HepG2 (cell line): Measurements from ENCODE around the gene UBC. TPM values are rescaled to one million over a fixed set of nuclear protein-coding genes. Genes with fewer than 3 reads are reported as not detected.

ENCODE experiments used
- ATF4 ChIP-seq, 2 experiments: fragments of 450-650 bp in 1 of 2; sonication (generic) in 1 of 2; formaldehyde crosslinking; IDR thresholded peaks; 2 replicates each; pipeline versions ENCODE4 v1.5.0 to v1.8.0; 2020 to 2022; ENCODE audit warnings: mild to moderate bottlenecking in 1 of 2, missing genetic modification reagents in 1 of 2
- CEBPB ChIP-seq: IDR thresholded peaks from 2 replicates; pipeline ENCODE4 v1.6.1; 2011; ENCODE audit warnings: low read depth, low read length, improper control_type of control experiment, borderline replicate concordance
- E2F5 ChIP-seq: sonication (generic); formaldehyde crosslinking; conservative IDR thresholded peaks from 2 replicates; pipeline ENCODE4 v1.4.0; 2020; ENCODE audit warnings: missing genetic modification reagents
- ELF3 ChIP-seq: IDR thresholded peaks from 2 replicates; pipeline ENCODE4 v1.6.1; 2016; ENCODE audit warnings: missing genetic modification reagents, missing compliant biosample characterization
- IRX3 ChIP-seq: sonication (generic); formaldehyde crosslinking; IDR thresholded peaks from 2 replicates; pipeline ENCODE4 v1.8.1; 2023; ENCODE audit warnings: mild to moderate bottlenecking, low read depth, missing genetic modification reagents, borderline replicate concordance
- NFKBIZ ChIP-seq: IDR thresholded peaks from 2 replicates; pipeline ENCODE4 v1.6.1; 2018; ENCODE audit warnings: missing genetic modification reagents, missing compliant biosample characterization
- NR0B2 ChIP-seq: sonication (generic); formaldehyde crosslinking; IDR thresholded peaks from 2 replicates; pipeline ENCODE4 v1.4.0; 2020; ENCODE audit warnings: mild to moderate bottlenecking, missing genetic modification reagents
- PHF8 ChIP-seq: sonication (generic); formaldehyde crosslinking; IDR thresholded peaks from 2 replicates; pipeline ENCODE4 v1.5.0; 2020; ENCODE audit warnings: missing genetic modification reagents
- SMAD9 ChIP-seq: sonication (generic); formaldehyde crosslinking; IDR thresholded peaks from 2 replicates; pipeline ENCODE4 v1.5.1; 2020; ENCODE audit warnings: mild to moderate bottlenecking, missing genetic modification reagents
- ZBTB7B ChIP-seq: sonication (generic); formaldehyde crosslinking; IDR thresholded peaks from 2 replicates; pipeline ENCODE4 v1.4.0; 2020; ENCODE audit warnings: missing genetic modification reagents
- ZFAT ChIP-seq: sonication (generic); formaldehyde crosslinking; conservative IDR thresholded peaks from 2 replicates; pipeline ENCODE4 v1.8.1; 2023; ENCODE audit warnings: missing genetic modification reagents, inconsistent platforms
- ZFP82 ChIP-seq: sonication (generic); formaldehyde crosslinking; IDR thresholded peaks from 2 replicates; pipeline ENCODE4 v1.5.1; 2020; ENCODE audit warnings: mild to moderate bottlenecking, missing genetic modification reagents, borderline replicate concordance
- ZNF251 ChIP-seq: sonication (generic); formaldehyde crosslinking; IDR thresholded peaks from 2 replicates; pipeline ENCODE4 v1.9.0; 2021; ENCODE audit warnings: mild to moderate bottlenecking, missing genetic modification reagents
- ZNF256 ChIP-seq: sonication (generic); formaldehyde crosslinking; conservative IDR thresholded peaks from 2 replicates; pipeline ENCODE4 v1.4.0; 2020; ENCODE audit warnings: missing genetic modification reagents
- polyA plus RNA-seq, 8 experiments: library from polyadenylated mRNA; depleted of rRNA in 3 of 8; stranded (reverse) in 7 of 8; unstranded in 1 of 8; fragments of >200 nt; fragmentation: Illumina TruSeq in 4 of 8; extraction: Trizol in 4 of 8; gene quantifications; 2 replicates each; pipeline versions ENCODE4 v1.2.1 to v1.2.3, GENCODE V29; 2011 to 2016; ENCODE audit warnings: low read depth in 4 of 8, missing spikeins in 1 of 8, mixed read lengths in 1 of 8; ENCODE audit not compliant: insufficient read depth in 1 of 8
- total RNA-seq, 5 experiments: library from RNA; depleted of rRNA; stranded (reverse); fragments of >200 nt; fragmentation: Illumina TruSeq; extraction: Trizol; gene quantifications; 2 replicates each; pipeline ENCODE4 v1.2.3, GENCODE V29; 2016; ENCODE audit warnings: low read depth in 1 of 5
- TF ChIP-seq, protein P1 (sequence below): sonication (generic); formaldehyde crosslinking; IDR thresholded peaks from 2 replicates; pipeline ENCODE4 v1.9.0; 2021; ENCODE audit warnings: missing genetic modification reagents, mild to moderate bottlenecking, borderline replicate concordance
- TF ChIP-seq, protein P2 (sequence below): sonication (generic); formaldehyde crosslinking; IDR thresholded peaks from 2 replicates; pipeline ENCODE4 v1.9.0; 2021; ENCODE audit warnings: missing genetic modification reagents, borderline replicate concordance
- TF ChIP-seq, protein P3 (sequence below): sonication (generic); formaldehyde crosslinking; IDR thresholded peaks from 2 replicates; pipeline ENCODE4 v1.5.1; 2020; ENCODE audit warnings: missing genetic modification reagents, mild to moderate bottlenecking, borderline replicate concordance
- TF ChIP-seq, protein P4 (sequence below): sonication (generic); formaldehyde crosslinking; IDR thresholded peaks from 2 replicates; pipeline ENCODE4 v1.8.0; 2022; ENCODE audit warnings: mild to moderate bottlenecking, missing genetic modification reagents, borderline replicate concordance

UBC gene
- total and polyA plus RNA-seq, 2 of the 13 experiments (the other 11 are each of a cell fraction or from before 2014, with no cell fraction given), result 805 to 1,432 TPM

- TF ChIP-seq, protein P1, sequence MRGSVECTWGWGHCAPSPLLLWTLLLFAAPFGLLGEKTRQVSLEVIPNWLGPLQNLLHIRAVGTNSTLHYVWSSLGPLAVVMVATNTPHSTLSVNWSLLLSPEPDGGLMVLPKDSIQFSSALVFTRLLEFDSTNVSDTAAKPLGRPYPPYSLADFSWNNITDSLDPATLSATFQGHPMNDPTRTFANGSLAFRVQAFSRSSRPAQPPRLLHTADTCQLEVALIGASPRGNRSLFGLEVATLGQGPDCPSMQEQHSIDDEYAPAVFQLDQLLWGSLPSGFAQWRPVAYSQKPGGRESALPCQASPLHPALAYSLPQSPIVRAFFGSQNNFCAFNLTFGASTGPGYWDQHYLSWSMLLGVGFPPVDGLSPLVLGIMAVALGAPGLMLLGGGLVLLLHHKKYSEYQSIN (CRISPR knock-in tag), result no peak
- TF ChIP-seq IRX3 (CRISPR knock-in tag) (no peak), CEBPB (peak; percentile 91), ZBTB7B (CRISPR knock-in tag) (no peak), NFKBIZ (CRISPR knock-in tag) (no peak), ZNF256 (CRISPR knock-in tag) (no peak), ZNF251 (CRISPR knock-in tag) (no peak), ZFAT (CRISPR knock-in tag) (no peak), SMAD9 (CRISPR knock-in tag) (no peak), ATF4 (CRISPR knock-in tag; IDR thresholded peaks at IDR 0.05) (peak in 1 of 2 experiments; percentile 93; a peak in 2 of 4 replicates), PHF8 (CRISPR knock-in tag) (no peak), E2F5 (CRISPR knock-in tag) (no peak), ELF3 (CRISPR knock-in tag) (no peak), NR0B2 (no peak), ZFP82 (no peak)
- TF ChIP-seq, protein P2, sequence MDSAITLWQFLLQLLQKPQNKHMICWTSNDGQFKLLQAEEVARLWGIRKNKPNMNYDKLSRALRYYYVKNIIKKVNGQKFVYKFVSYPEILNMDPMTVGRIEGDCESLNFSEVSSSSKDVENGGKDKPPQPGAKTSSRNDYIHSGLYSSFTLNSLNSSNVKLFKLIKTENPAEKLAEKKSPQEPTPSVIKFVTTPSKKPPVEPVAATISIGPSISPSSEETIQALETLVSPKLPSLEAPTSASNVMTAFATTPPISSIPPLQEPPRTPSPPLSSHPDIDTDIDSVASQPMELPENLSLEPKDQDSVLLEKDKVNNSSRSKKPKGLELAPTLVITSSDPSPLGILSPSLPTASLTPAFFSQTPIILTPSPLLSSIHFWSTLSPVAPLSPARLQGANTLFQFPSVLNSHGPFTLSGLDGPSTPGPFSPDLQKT (CRISPR knock-in tag), result no peak
- TF ChIP-seq, protein P3, sequence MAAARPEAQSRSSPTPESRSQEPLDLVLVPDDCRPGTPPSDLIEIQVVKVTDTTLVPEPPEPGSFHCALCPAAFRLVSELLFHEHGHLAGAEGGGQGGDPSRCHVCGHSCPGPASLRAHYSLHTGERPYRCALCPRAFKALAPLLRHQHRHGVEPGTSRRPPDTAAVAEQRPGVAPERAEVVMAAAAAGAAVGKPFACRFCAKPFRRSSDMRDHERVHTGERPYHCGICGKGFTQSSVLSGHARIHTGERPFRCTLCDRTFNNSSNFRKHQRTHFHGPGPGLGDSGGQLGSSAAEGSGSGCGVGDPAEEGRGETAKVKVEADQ (CRISPR knock-in tag), result peak; percentile 33; the same call in 1 of the 2 replicates
- TF ChIP-seq, protein P4, sequence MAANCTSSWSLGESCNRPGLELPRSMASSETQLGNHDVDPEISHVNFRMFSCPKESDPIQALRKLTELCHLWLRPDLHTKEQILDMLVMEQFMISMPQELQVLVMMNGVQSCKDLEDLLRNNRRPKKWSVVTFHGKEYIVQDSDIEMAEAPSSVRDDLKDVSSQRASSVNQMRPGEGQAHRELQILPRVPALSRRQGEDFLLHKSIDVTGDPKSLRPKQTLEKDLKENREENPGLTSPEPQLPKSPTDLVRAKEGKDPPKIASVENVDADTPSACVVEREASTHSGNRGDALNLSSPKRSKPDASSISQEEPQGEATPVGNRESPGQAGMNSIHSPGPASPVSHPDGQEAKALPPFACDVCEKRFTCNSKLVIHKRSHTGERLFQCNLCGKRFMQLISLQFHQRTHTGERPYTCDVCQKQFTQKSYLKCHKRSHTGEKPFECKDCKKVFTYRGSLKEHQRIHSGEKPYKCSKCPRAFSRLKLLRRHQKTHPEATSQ (CRISPR knock-in tag), result no peak
Observed at GRCh38 chr12:124923905-124924734, 9.7 kb upstream of the UBC start (continued).
